HepG2 (cell line): ENCODE data around the gene PLPPR4. TPM values are rescaled to one million over a fixed set of nuclear protein-coding genes. Genes with fewer than 3 reads are reported as not detected.

Source experiments
- ATAC-seq: fragments of 200-7000 bp; cut with Tn5 transposase; 3 replicates; pipeline ENCODE4 v1.9.1; 2020; ENCODE audit warnings: mild to moderate bottlenecking, moderate library complexity
- BruUV-seq: library from RNA; stranded (reverse); fragments of 400-500 nt; replicated peaks from 2 replicates; lab custom pipeline; 2021; lab: Mats Ljungman, UMichigan
- CTCF ChIA-PET: fragments of 300-600 bp; formaldehyde crosslinking; extraction: SDS; loops from one replicate; lab custom pipeline; 2021; ENCODE audit warnings: low total read pairs, inconsistent platforms, low intra/inter-chr PET ratio; lab: Yijun Ruan, JAX
- POLR2A ChIA-PET: fragments of 350-600 bp; sonication (Branson Sonifier 250); formaldehyde crosslinking; loops from one replicate; lab custom pipeline; 2020; ENCODE audit warnings: antibody characterized with exemption, inconsistent platforms; lab: Yijun Ruan, JAX
- DNase-seq: peaks from one replicate; pipeline ENCODE4 v3.0.0-alpha.2; 2015; ENCODE audit warnings: low spot score
- FAIRE-seq: peaks from 3 replicates; lab custom pipeline; 2011; peaks lifted over from hg19 to GRCh38; lab: Jason Lieb, UNC
- H2AFZ ChIP-seq: one replicate; pipeline ENCODE4 v1.6.1; 2011; ENCODE audit warnings: low read length, inconsistent platforms
- H3K27ac ChIP-seq: fragments of 300-600 bp; 3 replicates; pipeline ENCODE4 v1.8.0; 2011; ENCODE audit warnings: mixed run types, mild to moderate bottlenecking, mixed read lengths, low read length, inconsistent platforms; ENCODE audit not compliant: insufficient read depth; ENCODE audit errors: extremely low read length
- H3K27me3 ChIP-seq, 2 experiments: fragments of 200-600 bp in 1 of 2; 2 replicates in 1 of 2; 3 replicates in 1 of 2; pipeline versions ENCODE4 v1.6.0 to v1.8.0; 2011; ENCODE audit warnings: low read length in 2 of 2, mild to moderate bottlenecking in 2 of 2, moderate library complexity in 2 of 2, inconsistent platforms in 1 of 2; ENCODE audit not compliant: insufficient read depth in 2 of 2, control insufficient read depth in 1 of 2
- H3K36me3 ChIP-seq, 2 experiments: fragments of 200-600 bp in 1 of 2; replicated peaks in 1 of 2; 2 replicates in 1 of 2; 3 replicates in 1 of 2; pipeline versions ENCODE4 v1.5.1 to v1.8.0; 2011; ENCODE audit warnings: low read length in 2 of 2, inconsistent platforms in 1 of 2; ENCODE audit not compliant: insufficient read depth in 2 of 2, control insufficient read depth in 1 of 2
- H3K4me1 ChIP-seq: 2 replicates; pipeline ENCODE4 v1.5.1; 2012; ENCODE audit warnings: low read length, inconsistent platforms; ENCODE audit not compliant: insufficient read depth
- H3K4me2 ChIP-seq: 2 replicates; pipeline ENCODE4 v1.6.0; 2011; ENCODE audit warnings: low read depth, low read length, inconsistent platforms
- H3K4me3 ChIP-seq, 3 experiments: fragments of 200-600 bp in 1 of 3; sonication (generic), shearing (Covaris generic) in 1 of 3; replicated peaks in 1 of 3; 2 replicates each; pipeline ENCODE4 v1.5.1; 2011 to 2016; ENCODE audit warnings: low read length in 3 of 3, inconsistent platforms in 2 of 3, low read depth in 2 of 3, mild to moderate bottlenecking in 2 of 3, control low read depth in 1 of 3, mixed read lengths in 1 of 3; ENCODE audit not compliant: insufficient read depth in 1 of 3
- H3K79me2 ChIP-seq: one replicate; pipeline ENCODE4 v1.6.1; 2011; ENCODE audit warnings: low read length, inconsistent platforms; ENCODE audit not compliant: insufficient read depth
- H3K9ac ChIP-seq: 2 replicates; pipeline ENCODE4 v1.6.0; 2011; ENCODE audit warnings: mild to moderate bottlenecking, low read depth, low read length, inconsistent platforms; ENCODE audit not compliant: insufficient read depth
- H3K9me3 ChIP-seq: 2 replicates; pipeline ENCODE4 v1.5.1; 2012; ENCODE audit warnings: mild to moderate bottlenecking, low read length
- H4K20me1 ChIP-seq: 2 replicates; pipeline ENCODE4 v1.6.0; 2011; ENCODE audit warnings: inconsistent platforms, mild to moderate bottlenecking, low read length, moderate library complexity; ENCODE audit not compliant: insufficient read depth
- BORCS8-MEF2B ChIP-seq: sonication (generic); formaldehyde crosslinking; IDR thresholded peaks from 2 replicates; pipeline ENCODE4 v1.8.0; 2022; ENCODE audit warnings: mild to moderate bottlenecking, missing genetic modification reagents
- CTCF ChIP-seq: sonication (generic); formaldehyde crosslinking; IDR thresholded peaks from 2 replicates; pipeline ENCODE4 v1.5.0; 2020; ENCODE audit warnings: mild to moderate bottlenecking, missing genetic modification reagents, moderate library complexity
- IKZF4 ChIP-seq: sonication (generic); formaldehyde crosslinking; IDR thresholded peaks from 2 replicates; pipeline ENCODE4 v1.5.1; 2020; ENCODE audit warnings: borderline replicate concordance, mild to moderate bottlenecking, low read depth, missing genetic modification reagents; ENCODE audit errors: not compliant biosample characterization
- NFIC ChIP-seq: IDR thresholded peaks from 2 replicates; pipeline ENCODE4 v1.6.1; 2012; ENCODE audit warnings: mild to moderate bottlenecking, low read length, inconsistent platforms
- ONECUT2 ChIP-seq: sonication (generic); formaldehyde crosslinking; IDR thresholded peaks from 2 replicates; pipeline ENCODE4 v1.4.0; 2020; ENCODE audit warnings: missing genetic modification reagents
- STAG1 ChIP-seq: sonication (generic); formaldehyde crosslinking; IDR thresholded peaks from 2 replicates; pipeline ENCODE4 v1.4.0; 2020; ENCODE audit warnings: missing genetic modification reagents
- ZNF367 ChIP-seq: sonication (generic); formaldehyde crosslinking; IDR thresholded peaks from 2 replicates; pipeline ENCODE4 v1.4.0; 2020; ENCODE audit warnings: missing genetic modification reagents, borderline replicate concordance
- ZNF407 ChIP-seq: sonication (generic); formaldehyde crosslinking; IDR thresholded peaks from one replicate; pipeline ENCODE4 v1.5.1; 2020; ENCODE audit warnings: mild to moderate bottlenecking, missing genetic modification reagents; ENCODE audit errors: not compliant biosample characterization
- ZNF674 ChIP-seq: sonication (generic); formaldehyde crosslinking; IDR thresholded peaks from 2 replicates; pipeline ENCODE4 v1.5.0; 2020; ENCODE audit warnings: low read depth, mild to moderate bottlenecking, missing genetic modification reagents
- WGBS: methylation state at CpG from one replicate; pipeline ENCODE4 v1.1.6; 2017; ENCODE audit warnings: low lambda C conversion rate; 5-methylcytosine and 5-hydroxymethylcytosine counted together
- in situ Hi-C: cut with HindIII; loops from 2 replicates; pipeline ENCODE4 v1.10.0; 2017; ENCODE audit warnings: low pct_unique_long_range_greater_than_20kb; ENCODE audit not compliant: extremely low pct_ligation_motif_present
- intact Hi-C: fragments of 100-400 bp; cut with micrococcal nuclease; formaldehyde crosslinking; loops from one replicate; pipeline ENCODE4 v1.10.0; 2022; ENCODE audit not compliant: unreplicated experiment
- polyA plus RNA-seq, 8 experiments: library from polyadenylated mRNA; depleted of rRNA in 3 of 8; stranded (reverse) in 7 of 8; unstranded in 1 of 8; fragments of >200 nt; fragmentation: Illumina TruSeq in 4 of 8; extraction: Trizol in 4 of 8; gene quantifications; 2 replicates each; pipeline versions ENCODE4 v1.2.1 to v1.2.3, GENCODE V29; 2011 to 2016; ENCODE audit warnings: low read depth in 4 of 8, missing spikeins in 1 of 8, mixed read lengths in 1 of 8; ENCODE audit not compliant: insufficient read depth in 1 of 8
- total RNA-seq, 5 experiments: library from RNA; depleted of rRNA; stranded (reverse); fragments of >200 nt; fragmentation: Illumina TruSeq; extraction: Trizol; gene quantifications; 2 replicates each; pipeline ENCODE4 v1.2.3, GENCODE V29; 2016; ENCODE audit warnings: low read depth in 1 of 5

Gene PLPPR4
- total and polyA plus RNA-seq, 2 of the 13 experiments (the other 11 are each of a cell fraction or from before 2014, with no cell fraction given): not detected

- TF ChIP-seq ZNF407 (CRISPR knock-in tag): no peak
Observed at GRCh38 chr1:99315305-99315704, 51.0 kb downstream of the PLPPR4 start (continued).

GRCh38 chr1:99326215-99326949 is 62.1 kb downstream of the PLPPR4 start:
- ATAC-seq (no peak), DNase-seq (peak; percentile 13), FAIRE-seq (no peak)
- Histone ChIP-seq H3K9ac (no peak overlapping the region), H3K27me3 (no peaks in the 10 kb centered on the region), H3K27ac (no peak overlapping the region), H3K4me3 (no peak overlapping the region), H3K36me3 (no peaks in the 10 kb centered on the region), H3K4me1 (no peaks in the 10 kb centered on the region), H3K9me3 (no peaks in the 10 kb centered on the region), H2AFZ (no peak overlapping the region), H3K79me2 (no peaks in the 10 kb centered on the region), H3K4me2 (no peak overlapping the region), H4K20me1 (no peaks in the 10 kb centered on the region)
- ChIA-PET CTCF (no interaction called here), POLR2A (no interaction called here)
- in situ Hi-C loops: loop anchor here (10.0 kb wide), 1 partner anchor 378 kb away; no protein-coding TSS in a partner anchor
- intact Hi-C loops: loop anchor here (2.0 kb wide), 1 partner anchor 380 kb away; no protein-coding TSS in a partner anchor
- BruUV-seq: no TSS peak
- 13% methylated on average over 3 of the region's 3 CpGs for WGBS
- TF ChIP-seq CTCF (CRISPR knock-in tag): peak; percentile 36
- peak; percentile 54 for TF ChIP-seq STAG1 (CRISPR knock-in tag)
- TF ChIP-seq IKZF4 (CRISPR knock-in tag): no peak
- no peak for TF ChIP-seq BORCS8-MEF2B
- TF ChIP-seq ONECUT2: no peak
- no peak for TF ChIP-seq ZNF674 (CRISPR knock-in tag)
- TF ChIP-seq NFIC: no peak
- TF ChIP-seq ZNF367 (CRISPR knock-in tag): no peak
